ENCODE data around the gene HSPB3.

DNA sequence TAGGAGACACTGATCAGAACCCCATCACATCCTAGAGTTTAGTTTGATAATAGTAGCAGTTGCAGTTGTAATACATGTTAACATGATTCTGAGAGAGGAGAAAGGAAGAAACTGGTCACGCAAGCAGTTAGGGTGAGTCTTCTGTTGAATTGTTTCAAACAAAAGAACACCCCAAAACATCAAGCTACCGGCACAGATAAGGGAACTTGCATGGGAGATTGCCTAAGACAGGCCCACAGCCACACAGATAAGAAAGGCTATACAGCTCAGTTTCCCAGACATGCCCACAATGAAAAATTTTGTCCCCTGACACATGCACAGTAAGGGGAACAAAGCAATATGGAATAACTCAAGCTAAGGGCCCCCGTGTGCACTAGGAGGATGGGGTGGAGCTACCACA, 15.9 kb downstream of the HSPB3 start:
- TF ChIP-seq, protein P1, sequence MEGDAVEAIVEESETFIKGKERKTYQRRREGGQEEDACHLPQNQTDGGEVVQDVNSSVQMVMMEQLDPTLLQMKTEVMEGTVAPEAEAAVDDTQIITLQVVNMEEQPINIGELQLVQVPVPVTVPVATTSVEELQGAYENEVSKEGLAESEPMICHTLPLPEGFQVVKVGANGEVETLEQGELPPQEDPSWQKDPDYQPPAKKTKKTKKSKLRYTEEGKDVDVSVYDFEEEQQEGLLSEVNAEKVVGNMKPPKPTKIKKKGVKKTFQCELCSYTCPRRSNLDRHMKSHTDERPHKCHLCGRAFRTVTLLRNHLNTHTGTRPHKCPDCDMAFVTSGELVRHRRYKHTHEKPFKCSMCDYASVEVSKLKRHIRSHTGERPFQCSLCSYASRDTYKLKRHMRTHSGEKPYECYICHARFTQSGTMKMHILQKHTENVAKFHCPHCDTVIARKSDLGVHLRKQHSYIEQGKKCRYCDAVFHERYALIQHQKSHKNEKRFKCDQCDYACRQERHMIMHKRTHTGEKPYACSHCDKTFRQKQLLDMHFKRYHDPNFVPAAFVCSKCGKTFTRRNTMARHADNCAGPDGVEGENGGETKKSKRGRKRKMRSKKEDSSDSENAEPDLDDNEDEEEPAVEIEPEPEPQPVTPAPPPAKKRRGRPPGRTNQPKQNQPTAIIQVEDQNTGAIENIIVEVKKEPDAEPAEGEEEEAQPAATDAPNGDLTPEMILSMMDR (IDR thresholded peaks at IDR 0.05; ENCODE audit: poor library complexity), result no peak
- no peak for TF ChIP-seq EZH2phosphoT487 (IDR thresholded peaks at IDR 0.05; ENCODE audit: low read depth, severe bottlenecking, unreplicated experiment)
- TF ChIP-seq EZH2 (IDR thresholded peaks at IDR 0.05; ENCODE audit: borderline replicate concordance), result no peak

Measured in hepatocyte (in vitro differentiated cells).